ENCODE measurements around the gene OAF. TPM values are rescaled to one million over a fixed set of nuclear protein-coding genes. Genes with fewer than 3 reads are reported as not detected.

Gene OAF
- total and polyA plus RNA-seq, 2 of the 8 experiments (the other 6 are each of a cell fraction or from before 2014, with no cell fraction given), result 1.3 to 1.5 TPM

DNA sequence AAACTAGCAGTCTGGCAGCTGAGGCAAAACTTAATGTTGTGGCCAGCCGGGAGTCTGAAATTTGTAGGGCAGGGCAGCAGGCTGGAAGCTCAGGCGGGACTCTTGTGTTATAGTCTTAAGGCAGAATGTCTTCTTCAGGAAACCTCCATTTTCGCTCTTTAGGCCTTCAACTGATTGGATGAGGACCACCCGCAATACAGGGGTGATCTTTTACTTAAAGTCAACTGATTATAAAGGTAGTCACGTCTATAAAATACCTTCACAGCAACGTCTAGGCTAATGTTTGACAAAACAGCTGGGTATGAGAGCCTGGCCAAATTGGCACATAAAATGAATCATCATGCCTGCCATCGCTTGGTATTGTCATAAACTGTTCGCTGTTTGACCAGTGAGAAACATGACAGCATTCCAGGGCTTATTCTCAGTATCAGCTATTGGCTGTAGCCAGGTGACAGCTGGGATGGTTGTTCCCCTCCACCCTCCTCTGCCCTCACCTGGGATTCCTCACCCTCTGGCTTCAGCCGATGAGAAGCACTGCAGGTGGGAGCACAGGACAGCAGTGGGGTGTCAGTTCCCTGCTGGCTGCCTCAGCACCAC, 22.5 kb downstream of the OAF start (continued):
- TF ChIP-seq, protein P1, sequence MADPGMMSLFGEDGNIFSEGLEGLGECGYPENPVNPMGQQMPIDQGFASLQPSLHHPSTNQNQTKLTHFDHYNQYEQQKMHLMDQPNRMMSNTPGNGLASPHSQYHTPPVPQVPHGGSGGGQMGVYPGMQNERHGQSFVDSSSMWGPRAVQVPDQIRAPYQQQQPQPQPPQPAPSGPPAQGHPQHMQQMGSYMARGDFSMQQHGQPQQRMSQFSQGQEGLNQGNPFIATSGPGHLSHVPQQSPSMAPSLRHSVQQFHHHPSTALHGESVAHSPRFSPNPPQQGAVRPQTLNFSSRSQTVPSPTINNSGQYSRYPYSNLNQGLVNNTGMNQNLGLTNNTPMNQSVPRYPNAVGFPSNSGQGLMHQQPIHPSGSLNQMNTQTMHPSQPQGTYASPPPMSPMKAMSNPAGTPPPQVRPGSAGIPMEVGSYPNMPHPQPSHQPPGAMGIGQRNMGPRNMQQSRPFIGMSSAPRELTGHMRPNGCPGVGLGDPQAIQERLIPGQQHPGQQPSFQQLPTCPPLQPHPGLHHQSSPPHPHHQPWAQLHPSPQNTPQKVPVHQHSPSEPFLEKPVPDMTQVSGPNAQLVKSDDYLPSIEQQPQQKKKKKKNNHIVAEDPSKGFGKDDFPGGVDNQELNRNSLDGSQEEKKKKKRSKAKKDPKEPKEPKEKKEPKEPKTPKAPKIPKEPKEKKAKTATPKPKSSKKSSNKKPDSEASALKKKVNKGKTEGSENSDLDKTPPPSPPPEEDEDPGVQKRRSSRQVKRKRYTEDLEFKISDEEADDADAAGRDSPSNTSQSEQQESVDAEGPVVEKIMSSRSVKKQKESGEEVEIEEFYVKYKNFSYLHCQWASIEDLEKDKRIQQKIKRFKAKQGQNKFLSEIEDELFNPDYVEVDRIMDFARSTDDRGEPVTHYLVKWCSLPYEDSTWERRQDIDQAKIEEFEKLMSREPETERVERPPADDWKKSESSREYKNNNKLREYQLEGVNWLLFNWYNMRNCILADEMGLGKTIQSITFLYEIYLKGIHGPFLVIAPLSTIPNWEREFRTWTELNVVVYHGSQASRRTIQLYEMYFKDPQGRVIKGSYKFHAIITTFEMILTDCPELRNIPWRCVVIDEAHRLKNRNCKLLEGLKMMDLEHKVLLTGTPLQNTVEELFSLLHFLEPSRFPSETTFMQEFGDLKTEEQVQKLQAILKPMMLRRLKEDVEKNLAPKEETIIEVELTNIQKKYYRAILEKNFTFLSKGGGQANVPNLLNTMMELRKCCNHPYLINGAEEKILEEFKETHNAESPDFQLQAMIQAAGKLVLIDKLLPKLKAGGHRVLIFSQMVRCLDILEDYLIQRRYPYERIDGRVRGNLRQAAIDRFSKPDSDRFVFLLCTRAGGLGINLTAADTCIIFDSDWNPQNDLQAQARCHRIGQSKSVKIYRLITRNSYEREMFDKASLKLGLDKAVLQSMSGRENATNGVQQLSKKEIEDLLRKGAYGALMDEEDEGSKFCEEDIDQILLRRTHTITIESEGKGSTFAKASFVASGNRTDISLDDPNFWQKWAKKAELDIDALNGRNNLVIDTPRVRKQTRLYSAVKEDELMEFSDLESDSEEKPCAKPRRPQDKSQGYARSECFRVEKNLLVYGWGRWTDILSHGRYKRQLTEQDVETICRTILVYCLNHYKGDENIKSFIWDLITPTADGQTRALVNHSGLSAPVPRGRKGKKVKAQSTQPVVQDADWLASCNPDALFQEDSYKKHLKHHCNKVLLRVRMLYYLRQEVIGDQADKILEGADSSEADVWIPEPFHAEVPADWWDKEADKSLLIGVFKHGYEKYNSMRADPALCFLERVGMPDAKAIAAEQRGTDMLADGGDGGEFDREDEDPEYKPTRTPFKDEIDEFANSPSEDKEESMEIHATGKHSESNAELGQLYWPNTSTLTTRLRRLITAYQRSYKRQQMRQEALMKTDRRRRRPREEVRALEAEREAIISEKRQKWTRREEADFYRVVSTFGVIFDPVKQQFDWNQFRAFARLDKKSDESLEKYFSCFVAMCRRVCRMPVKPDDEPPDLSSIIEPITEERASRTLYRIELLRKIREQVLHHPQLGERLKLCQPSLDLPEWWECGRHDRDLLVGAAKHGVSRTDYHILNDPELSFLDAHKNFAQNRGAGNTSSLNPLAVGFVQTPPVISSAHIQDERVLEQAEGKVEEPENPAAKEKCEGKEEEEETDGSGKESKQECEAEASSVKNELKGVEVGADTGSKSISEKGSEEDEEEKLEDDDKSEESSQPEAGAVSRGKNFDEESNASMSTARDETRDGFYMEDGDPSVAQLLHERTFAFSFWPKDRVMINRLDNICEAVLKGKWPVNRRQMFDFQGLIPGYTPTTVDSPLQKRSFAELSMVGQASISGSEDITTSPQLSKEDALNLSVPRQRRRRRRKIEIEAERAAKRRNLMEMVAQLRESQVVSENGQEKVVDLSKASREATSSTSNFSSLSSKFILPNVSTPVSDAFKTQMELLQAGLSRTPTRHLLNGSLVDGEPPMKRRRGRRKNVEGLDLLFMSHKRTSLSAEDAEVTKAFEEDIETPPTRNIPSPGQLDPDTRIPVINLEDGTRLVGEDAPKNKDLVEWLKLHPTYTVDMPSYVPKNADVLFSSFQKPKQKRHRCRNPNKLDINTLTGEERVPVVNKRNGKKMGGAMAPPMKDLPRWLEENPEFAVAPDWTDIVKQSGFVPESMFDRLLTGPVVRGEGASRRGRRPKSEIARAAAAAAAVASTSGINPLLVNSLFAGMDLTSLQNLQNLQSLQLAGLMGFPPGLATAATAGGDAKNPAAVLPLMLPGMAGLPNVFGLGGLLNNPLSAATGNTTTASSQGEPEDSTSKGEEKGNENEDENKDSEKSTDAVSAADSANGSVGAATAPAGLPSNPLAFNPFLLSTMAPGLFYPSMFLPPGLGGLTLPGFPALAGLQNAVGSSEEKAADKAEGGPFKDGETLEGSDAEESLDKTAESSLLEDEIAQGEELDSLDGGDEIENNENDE (IDR thresholded peaks at IDR 0.05; ENCODE audit: insufficient replicate concordance, low read length), result no peak
- TF ChIP-seq JUND (IDR thresholded peaks at IDR 0.05; ENCODE audit: low read length), result no peak
- TF ChIP-seq, protein P2, sequence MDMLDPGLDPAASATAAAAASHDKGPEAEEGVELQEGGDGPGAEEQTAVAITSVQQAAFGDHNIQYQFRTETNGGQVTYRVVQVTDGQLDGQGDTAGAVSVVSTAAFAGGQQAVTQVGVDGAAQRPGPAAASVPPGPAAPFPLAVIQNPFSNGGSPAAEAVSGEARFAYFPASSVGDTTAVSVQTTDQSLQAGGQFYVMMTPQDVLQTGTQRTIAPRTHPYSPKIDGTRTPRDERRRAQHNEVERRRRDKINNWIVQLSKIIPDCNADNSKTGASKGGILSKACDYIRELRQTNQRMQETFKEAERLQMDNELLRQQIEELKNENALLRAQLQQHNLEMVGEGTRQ (IDR thresholded peaks at IDR 0.05; ENCODE audit: low read length), result no peak
- no peak for TF ChIP-seq POLR2A (IDR thresholded peaks at IDR 0.05; ENCODE audit: control extremely low read depth in 1 of 2, low read depth in 2 of 2, low read length in 2 of 2)
- no peak for TF ChIP-seq CREB1 (IDR thresholded peaks at IDR 0.05)
- no peak for TF ChIP-seq PHF8 (conservative IDR thresholded peaks at IDR 0.05; ENCODE audit: low read depth, low read length)
- no peak for TF ChIP-seq EP300 (IDR thresholded peaks at IDR 0.05; ENCODE audit: borderline replicate concordance in 1 of 2, low read depth in 2 of 2, low read length in 2 of 2)

Measured in H1 (cell line).